ENCODE measurements around the gene TCF4. TPM values are rescaled to one million over a fixed set of nuclear protein-coding genes. Genes with fewer than 3 reads are reported as not detected.

The TCF4 gene
- total RNA-seq, 2 donors from 2014 or later, result 0.79 to 1.3 TPM

- peak; percentile 34 for ATAC-seq (replicated peaks)
- Mint-ChIP-seq H3K9me3 (no peaks in the 10 kb centered on the region), H3K4me3 (no peak overlapping the region), H3K4me1 (no peaks in the 10 kb centered on the region), H3K36me3 (ENCODE audit: low read depth) (no peaks in the 10 kb centered on the region), H3K27me3 (peaks cover 3% of the 10 kb centered on the region), H3K27ac (no peak overlapping the region)
Measured at GRCh38 chr18:55405893-55406406, 182.0 kb downstream of the TCF4 start.

DNA sequence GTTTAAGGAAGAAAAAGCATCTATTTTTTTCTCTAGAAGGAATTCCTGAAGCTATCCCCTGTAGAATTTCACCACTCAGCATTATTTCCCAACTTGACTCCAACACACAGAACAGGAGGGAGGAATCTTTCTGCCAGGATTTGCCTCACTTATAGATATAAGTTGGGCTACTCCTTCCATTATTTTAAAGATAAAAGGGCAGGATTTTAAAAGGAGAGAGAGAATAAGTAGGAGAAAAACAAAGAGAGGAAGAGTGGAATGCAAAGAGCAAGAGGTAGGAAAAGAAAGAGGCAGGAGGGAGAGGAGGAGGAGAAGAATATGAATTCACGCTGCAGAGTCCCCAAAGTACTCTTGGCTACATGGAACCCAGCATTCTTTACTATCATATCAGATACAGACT lies 182.5 kb downstream of the TCF4 start:
- H3K9me3 Mint-ChIP-seq, result no peaks in the 10 kb centered on the region
- no peaks in the 10 kb centered on the region for H3K4me1 Mint-ChIP-seq
- no peak for ATAC-seq (replicated peaks)
- H3K27me3 Mint-ChIP-seq, result peaks cover 3% of the 10 kb centered on the region
- H3K36me3 Mint-ChIP-seq (ENCODE audit: low read depth), result no peaks in the 10 kb centered on the region
- no peak overlapping the region for H3K4me3 Mint-ChIP-seq
- H3K27ac Mint-ChIP-seq, result no peak overlapping the region

GRCh38 chr18:55404832-55405465 lies 183.0 kb downstream of the TCF4 start:
- no peak overlapping the region for H3K27ac Mint-ChIP-seq
- H3K4me1 Mint-ChIP-seq, result no peaks in the 10 kb centered on the region
- no peak for ATAC-seq (replicated peaks)
- no peaks in the 10 kb centered on the region for H3K9me3 Mint-ChIP-seq
- H3K4me3 Mint-ChIP-seq, result no peak overlapping the region
- H3K36me3 Mint-ChIP-seq (ENCODE audit: low read depth), result no peaks in the 10 kb centered on the region
- peaks cover 3% of the 10 kb centered on the region for H3K27me3 Mint-ChIP-seq

- no peaks in the 10 kb centered on the region for H3K36me3 Mint-ChIP-seq (ENCODE audit: low read depth)
- no peaks in the 10 kb centered on the region for H3K9me3 Mint-ChIP-seq
- H3K27me3 Mint-ChIP-seq, result peaks cover 3% of the 10 kb centered on the region
- no peak overlapping the region for H3K27ac Mint-ChIP-seq
- no peak for ATAC-seq (replicated peaks)
- H3K4me1 Mint-ChIP-seq, result no peaks in the 10 kb centered on the region
- H3K4me3 Mint-ChIP-seq, result no peak overlapping the region
Measured at GRCh38 chr18:55404136-55404830, 183.7 kb downstream of the TCF4 start.

DNA sequence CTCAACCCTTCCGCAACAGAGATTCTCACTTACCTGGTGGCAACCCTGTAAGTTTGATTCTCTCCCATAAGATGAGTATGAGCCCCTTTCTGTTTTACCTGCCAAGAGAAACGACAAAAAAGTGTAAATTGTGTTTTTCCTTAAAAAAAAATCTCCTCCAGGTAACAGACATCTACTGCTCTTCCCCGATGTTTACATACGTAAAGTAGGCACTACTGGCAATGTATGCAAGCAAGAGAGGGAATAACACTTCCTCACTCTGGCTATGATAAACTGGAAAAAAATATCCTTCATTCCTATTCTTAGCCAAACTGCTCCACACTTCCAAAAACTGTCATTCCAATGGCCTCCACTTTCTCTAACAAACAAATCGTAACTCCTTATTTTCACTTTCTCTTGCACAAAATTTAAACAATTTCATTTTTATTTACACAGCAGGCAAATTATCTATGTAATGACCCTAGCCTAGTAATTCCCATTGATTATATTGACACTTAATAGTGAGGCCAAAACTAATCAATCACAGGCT lies 184.5 kb downstream of the TCF4 start:
- H3K4me1 Mint-ChIP-seq, result no peaks in the 10 kb centered on the region
- no peak overlapping the region for H3K27ac Mint-ChIP-seq
- no peak for ATAC-seq (replicated peaks)
- peaks cover 3% of the 10 kb centered on the region for H3K27me3 Mint-ChIP-seq
- no peaks in the 10 kb centered on the region for H3K9me3 Mint-ChIP-seq
- no peak overlapping the region for H3K4me3 Mint-ChIP-seq
- no peaks in the 10 kb centered on the region for H3K36me3 Mint-ChIP-seq (ENCODE audit: low read depth)

GRCh38 chr18:55402731-55403405 lies 185.1 kb downstream of the TCF4 start:
- Mint-ChIP-seq H3K27me3 (peaks cover 3% of the 10 kb centered on the region), H3K36me3 (ENCODE audit: low read depth) (no peaks in the 10 kb centered on the region), H3K27ac (no peak overlapping the region), H3K4me3 (no peak overlapping the region), H3K4me1 (no peaks in the 10 kb centered on the region), H3K9me3 (no peaks in the 10 kb centered on the region)
- ATAC-seq (replicated peaks), result no peak

- no peaks in the 10 kb centered on the region for H3K4me1 Mint-ChIP-seq
- no peaks in the 10 kb centered on the region for H3K9me3 Mint-ChIP-seq
- ATAC-seq (replicated peaks), result no peak
- no peak overlapping the region for H3K27ac Mint-ChIP-seq
- no peak overlapping the region for H3K4me3 Mint-ChIP-seq
- H3K36me3 Mint-ChIP-seq (ENCODE audit: low read depth), result no peaks in the 10 kb centered on the region
- peaks cover 3% of the 10 kb centered on the region for H3K27me3 Mint-ChIP-seq
Measured at GRCh38 chr18:55401638-55402191, 186.3 kb downstream of the TCF4 start.

GRCh38 chr18:55400590-55401541 lies 187.1 kb downstream of the TCF4 start:
- H3K9me3 Mint-ChIP-seq, result no peaks in the 10 kb centered on the region
- no peak overlapping the region for H3K4me3 Mint-ChIP-seq
- no peak for ATAC-seq (replicated peaks)
- H3K4me1 Mint-ChIP-seq, result no peaks in the 10 kb centered on the region
- H3K27ac Mint-ChIP-seq, result no peak overlapping the region
- H3K36me3 Mint-ChIP-seq (ENCODE audit: low read depth), result no peaks in the 10 kb centered on the region
- peaks cover 3% of the 10 kb centered on the region for H3K27me3 Mint-ChIP-seq

DNA sequence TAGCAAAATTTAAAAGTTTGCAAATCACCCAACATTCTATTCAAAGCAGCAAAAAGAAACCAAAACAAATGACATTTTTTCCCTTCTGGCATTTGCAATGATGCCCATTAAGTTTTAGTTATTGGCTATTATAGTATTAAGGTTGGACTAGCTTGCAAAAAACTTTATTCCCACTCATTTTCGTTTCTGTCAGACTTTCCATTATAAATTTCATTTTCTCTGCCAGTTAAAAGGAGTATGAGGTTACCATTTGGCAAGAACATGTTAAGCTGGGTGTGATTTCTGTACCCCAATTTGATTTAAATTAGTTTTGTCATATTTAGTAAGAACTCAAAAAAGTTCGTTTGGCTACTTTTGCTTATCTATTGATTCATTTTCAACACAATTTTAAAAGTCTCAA lies 187.9 kb downstream of the TCF4 start:
- no peaks in the 10 kb centered on the region for H3K4me1 Mint-ChIP-seq
- no peak overlapping the region for H3K4me3 Mint-ChIP-seq
- no peak for ATAC-seq (replicated peaks)
- peaks cover 1% of the 10 kb centered on the region for H3K27me3 Mint-ChIP-seq
- no peaks in the 10 kb centered on the region for H3K9me3 Mint-ChIP-seq
- H3K36me3 Mint-ChIP-seq (ENCODE audit: low read depth), result no peaks in the 10 kb centered on the region
- H3K27ac Mint-ChIP-seq, result no peak overlapping the region

- no peak overlapping the region for H3K27ac Mint-ChIP-seq
- no peaks in the 10 kb centered on the region for H3K36me3 Mint-ChIP-seq (ENCODE audit: low read depth)
- H3K27me3 Mint-ChIP-seq, result no peaks in the 10 kb centered on the region
- H3K4me3 Mint-ChIP-seq, result no peak overlapping the region
- no peak for ATAC-seq (replicated peaks)
- H3K9me3 Mint-ChIP-seq, result no peaks in the 10 kb centered on the region
- no peaks in the 10 kb centered on the region for H3K4me1 Mint-ChIP-seq
Measured at GRCh38 chr18:55398858-55399257, 189.1 kb downstream of the TCF4 start.

DNA sequence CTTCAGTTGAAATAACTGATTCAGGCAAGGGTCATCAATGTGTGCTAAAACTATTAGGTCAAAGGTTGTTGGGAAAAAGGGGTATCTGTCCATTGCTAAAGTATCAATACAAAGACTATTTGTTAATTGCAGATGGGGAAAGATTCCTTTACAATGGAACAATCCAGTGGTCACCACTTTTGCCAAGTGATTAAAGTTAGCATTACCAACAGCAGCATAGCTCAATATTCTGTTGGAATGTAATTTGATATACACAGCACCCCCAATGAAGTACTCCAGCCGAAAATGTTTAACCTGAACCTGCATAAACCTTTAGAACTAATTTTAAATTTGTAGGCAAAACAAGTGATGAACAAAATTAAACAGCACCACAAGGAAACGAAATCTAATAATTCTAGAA lies 191.0 kb downstream of the TCF4 start:
- H3K4me1 Mint-ChIP-seq, result no peaks in the 10 kb centered on the region
- no peak overlapping the region for H3K27ac Mint-ChIP-seq
- H3K36me3 Mint-ChIP-seq (ENCODE audit: low read depth), result no peaks in the 10 kb centered on the region
- no peak for ATAC-seq (replicated peaks)
- H3K4me3 Mint-ChIP-seq, result no peak overlapping the region
- no peaks in the 10 kb centered on the region for H3K27me3 Mint-ChIP-seq
- H3K9me3 Mint-ChIP-seq, result no peaks in the 10 kb centered on the region

- H3K27me3 Mint-ChIP-seq, result no peaks in the 10 kb centered on the region
Measured at GRCh38 chr18:55396267-55396905, 191.6 kb downstream of the TCF4 start.

DNA sequence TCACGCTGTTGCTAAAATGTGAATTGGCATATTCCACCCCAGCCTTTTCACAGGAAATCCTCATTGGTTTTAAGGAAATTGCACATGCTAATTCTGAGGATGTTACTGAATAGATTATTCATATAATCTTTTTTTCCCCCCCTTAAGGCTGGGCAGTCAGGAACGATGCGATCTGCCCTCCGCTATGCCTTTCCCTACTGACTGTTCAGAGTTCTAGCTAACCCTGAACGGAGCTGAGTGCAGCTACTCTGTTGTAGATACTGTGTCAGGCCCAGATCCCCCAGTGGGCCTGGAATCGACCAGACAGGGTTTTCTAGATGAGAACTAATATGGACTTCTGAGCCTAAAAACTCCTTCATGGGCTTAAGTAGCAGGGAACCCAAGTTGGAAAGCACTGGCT lies 192.2 kb downstream of the TCF4 start:
- H3K4me1 Mint-ChIP-seq, result no peaks in the 10 kb centered on the region
- no peaks in the 10 kb centered on the region for H3K27me3 Mint-ChIP-seq
- no peak for ATAC-seq (replicated peaks)
- H3K4me3 Mint-ChIP-seq, result no peak overlapping the region
- no peaks in the 10 kb centered on the region for H3K9me3 Mint-ChIP-seq
- no peaks in the 10 kb centered on the region for H3K36me3 Mint-ChIP-seq (ENCODE audit: low read depth)
- H3K27ac Mint-ChIP-seq, result no peak overlapping the region

More at GRCh38 chr18:55396267-55396905, 191.6 kb downstream of the TCF4 start:
- Mint-ChIP-seq H3K27ac (no peak overlapping the region), H3K4me3 (no peak overlapping the region), H3K36me3 (ENCODE audit: low read depth) (no peaks in the 10 kb centered on the region), H3K4me1 (no peaks in the 10 kb centered on the region), H3K9me3 (no peaks in the 10 kb centered on the region)
- ATAC-seq (replicated peaks), result no peak

Measured in activated T-helper 17 cell treated with anti-CD3 and anti-CD28 coated beads, Interleukin-2, amount 50 U/mL, for 72 hours (primary cell).